Measurements from ENCODE around the gene L1CAM. TPM values are rescaled to one million over a fixed set of nuclear protein-coding genes. Genes with fewer than 3 reads are reported as not detected.
A peak's percentile ranks its signal among the peaks of the same experiment; 100 is the strongest.

The L1CAM gene
- polyA plus RNA-seq, 3 donors: 0.55 TPM; not detected in 2

- no peak overlapping the region for H3K9ac ChIP-seq (ENCODE audit: insufficient read depth, low read length, poor library complexity, severe bottlenecking)
- no peaks in the 10 kb centered on the region for H3K27me3 ChIP-seq (ENCODE audit: control insufficient read depth in 2 of 2, insufficient read depth in 2 of 2, low read length in 2 of 2)
- intact Hi-C loops (cut with micrococcal nuclease): no loop called here
- H3K4me1 ChIP-seq (ENCODE audit: control insufficient read depth in 1 of 2, insufficient read depth in 2 of 2, low read length in 2 of 2): peaks cover 12 to 14% of the 10 kb centered on the region in 2 donors
- no peak overlapping the region for H3K4me3 Mint-ChIP-seq
- H3K36me3 Mint-ChIP-seq: peaks cover 20 to 55% of the 10 kb centered on the region in 2 donors
- no peak for DNase-seq
- H3K27me3 Mint-ChIP-seq (ENCODE audit: low read depth in 3 of 3): peaks cover 0 to 37% (median 1%) of the 10 kb centered on the region in 3 donors
- TF ChIP-seq, protein P1, sequence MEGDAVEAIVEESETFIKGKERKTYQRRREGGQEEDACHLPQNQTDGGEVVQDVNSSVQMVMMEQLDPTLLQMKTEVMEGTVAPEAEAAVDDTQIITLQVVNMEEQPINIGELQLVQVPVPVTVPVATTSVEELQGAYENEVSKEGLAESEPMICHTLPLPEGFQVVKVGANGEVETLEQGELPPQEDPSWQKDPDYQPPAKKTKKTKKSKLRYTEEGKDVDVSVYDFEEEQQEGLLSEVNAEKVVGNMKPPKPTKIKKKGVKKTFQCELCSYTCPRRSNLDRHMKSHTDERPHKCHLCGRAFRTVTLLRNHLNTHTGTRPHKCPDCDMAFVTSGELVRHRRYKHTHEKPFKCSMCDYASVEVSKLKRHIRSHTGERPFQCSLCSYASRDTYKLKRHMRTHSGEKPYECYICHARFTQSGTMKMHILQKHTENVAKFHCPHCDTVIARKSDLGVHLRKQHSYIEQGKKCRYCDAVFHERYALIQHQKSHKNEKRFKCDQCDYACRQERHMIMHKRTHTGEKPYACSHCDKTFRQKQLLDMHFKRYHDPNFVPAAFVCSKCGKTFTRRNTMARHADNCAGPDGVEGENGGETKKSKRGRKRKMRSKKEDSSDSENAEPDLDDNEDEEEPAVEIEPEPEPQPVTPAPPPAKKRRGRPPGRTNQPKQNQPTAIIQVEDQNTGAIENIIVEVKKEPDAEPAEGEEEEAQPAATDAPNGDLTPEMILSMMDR (IDR thresholded peaks at IDR 0.05): no peak
- H3K4me3 ChIP-seq (replicated peaks in 1 of 3; ENCODE audit: low read depth in 2 of 3, low read length in 3 of 3): no peak overlapping the region
- peaks cover 82% of the 10 kb centered on the region for H4K20me1 ChIP-seq (ENCODE audit: insufficient read depth, low read length)
- no peak overlapping the region for H2AFZ ChIP-seq (ENCODE audit: insufficient read depth, low read depth, low read length, poor library complexity, severe bottlenecking)
- H3K9me3 Mint-ChIP-seq: peaks cover 0 to 13% (median 2%) of the 10 kb centered on the region in 7 donors
- no peaks in the 10 kb centered on the region for H3K79me2 ChIP-seq (ENCODE audit: insufficient read depth, low read length)
- no peak overlapping the region for H3K27ac Mint-ChIP-seq
- H3K4me1 Mint-ChIP-seq: peaks cover 15% of the 10 kb centered on the region
- H3K36me3 ChIP-seq (replicated peaks in 1 of 2; ENCODE audit: control insufficient read depth in 1 of 2, insufficient read depth in 2 of 2, low read length in 2 of 2): peaks cover 61 to 62% of the 10 kb centered on the region in 2 donors
- H3K27ac ChIP-seq (ENCODE audit: low read depth in 1 of 2, low read length in 2 of 2): no peak overlapping the region
- H3K4me2 ChIP-seq (replicated peaks; ENCODE audit: extremely low read depth, low read length, poor library complexity, severe bottlenecking): no peak overlapping the region
- WGBS (ENCODE audit: insufficient coverage): 80% methylated on average over 5 of the region's 37 CpGs
- H3K9me3 ChIP-seq (replicated peaks in 1 of 2; ENCODE audit: control insufficient read depth in 1 of 2, insufficient read depth in 1 of 2, low read length in 2 of 2): no peaks in the 10 kb centered on the region
Observed at GRCh38 chrX:153909024-153909979, 23.3 kb upstream of the L1CAM start.

DNA sequence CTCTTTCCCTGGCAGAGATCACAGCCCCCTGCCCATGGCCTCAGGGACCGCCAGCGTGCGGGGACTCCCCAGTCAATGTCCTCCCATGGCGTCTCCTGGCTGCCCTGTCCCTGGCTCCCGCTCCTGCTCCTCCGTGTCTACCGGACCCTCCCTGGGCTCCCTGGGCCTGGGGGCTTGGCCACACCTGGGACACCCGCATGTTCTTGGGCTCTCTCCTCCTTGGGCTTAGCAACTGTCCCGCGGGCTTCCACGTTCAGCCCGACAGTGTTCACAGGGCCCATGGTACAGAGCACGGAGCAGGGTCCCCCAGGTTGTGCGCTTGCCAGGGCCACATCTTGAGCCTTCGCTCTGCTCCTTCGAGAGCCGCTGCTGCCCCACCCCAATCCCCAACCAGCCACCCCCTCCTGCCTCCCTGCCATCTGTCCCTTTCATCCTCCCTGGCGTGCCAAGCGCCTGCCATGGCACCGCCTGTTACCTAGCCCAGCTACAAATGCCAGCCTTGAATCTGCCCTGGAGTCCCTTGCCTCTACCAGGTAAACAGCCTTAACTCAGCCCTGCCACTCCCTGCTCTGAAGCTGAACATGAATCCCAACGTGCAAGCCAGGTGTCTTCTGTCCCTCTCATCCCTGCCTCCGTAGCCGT is 22.4 kb upstream of the L1CAM start:
- Histone ChIP-seq H4K20me1 (ENCODE audit: insufficient read depth, low read length) (peaks cover 73% of the 10 kb centered on the region), H3K27ac (ENCODE audit: low read depth in 1 of 2, low read length in 2 of 2) (no peak overlapping the region), H3K79me2 (ENCODE audit: insufficient read depth, low read length) (no peaks in the 10 kb centered on the region), H3K9me3 (replicated peaks in 1 of 2; ENCODE audit: control insufficient read depth in 1 of 2, insufficient read depth in 1 of 2, low read length in 2 of 2) (no peaks in the 10 kb centered on the region), H3K36me3 (replicated peaks in 1 of 2; ENCODE audit: control insufficient read depth in 1 of 2, insufficient read depth in 2 of 2, low read length in 2 of 2) (peaks cover 51 to 52% of the 10 kb centered on the region in 2 donors), H2AFZ (ENCODE audit: insufficient read depth, low read depth, low read length, poor library complexity, severe bottlenecking) (no peak overlapping the region), H3K4me2 (replicated peaks; ENCODE audit: extremely low read depth, low read length, poor library complexity, severe bottlenecking) (no peak overlapping the region), H3K27me3 (ENCODE audit: control insufficient read depth in 2 of 2, insufficient read depth in 2 of 2, low read length in 2 of 2) (no peaks in the 10 kb centered on the region), H3K4me1 (ENCODE audit: control insufficient read depth in 1 of 2, insufficient read depth in 2 of 2, low read length in 2 of 2) (peaks cover 21 to 23% of the 10 kb centered on the region in 2 donors), H3K4me3 (replicated peaks in 1 of 3; ENCODE audit: low read depth in 2 of 3, low read length in 3 of 3) (no peak overlapping the region), H3K9ac (ENCODE audit: insufficient read depth, low read length, poor library complexity, severe bottlenecking) (no peak overlapping the region)
- TF ChIP-seq, protein P1 (IDR thresholded peaks at IDR 0.05): no peak
- WGBS (ENCODE audit: insufficient coverage): 81% methylated on average over 4 of the region's 23 CpGs
- peak overlapping the region in 4 of 7 donors; percentile 24 to 73 (median 52) for H3K27ac Mint-ChIP-seq
- peaks cover 17 to 46% of the 10 kb centered on the region in 2 donors for H3K36me3 Mint-ChIP-seq
- intact Hi-C loops (cut with micrococcal nuclease): no loop called here
- no peak for DNase-seq
- H3K9me3 Mint-ChIP-seq: peaks cover 0 to 13% (median 2%) of the 10 kb centered on the region in 7 donors
- H3K4me3 Mint-ChIP-seq: no peak overlapping the region
- peaks cover 0 to 40% (median 1%) of the 10 kb centered on the region in 3 donors for H3K27me3 Mint-ChIP-seq (ENCODE audit: low read depth in 3 of 3)
- peaks cover 25% of the 10 kb centered on the region for H3K4me1 Mint-ChIP-seq

Measured in CD14-positive monocyte (primary cell).